Effector memory CD8-positive, alpha-beta T cell (primary cell): ENCODE data around the gene FGF21.

Experiments used
- ATAC-seq: fragments of 150-1000 bp; cut with Tn5 transposase; replicated peaks from 2 replicates; pipeline ENCODE4 v1.10.0; 2021; ENCODE audit warnings: mild to moderate bottlenecking, moderate library complexity
- DNase-seq, 3 experiments: peaks; one replicate each; pipeline ENCODE4 v3.0.0; 2021
- H3K27ac Mint-ChIP-seq, 2 donors: one replicate each; pipeline ENCODE4 v1.8.0; 2022; ENCODE audit warnings: mild to moderate bottlenecking in 2 of 2, mixed read lengths in 2 of 2, moderate library complexity in 2 of 2
- H3K27me3 Mint-ChIP-seq, 2 donors: one replicate each; pipeline ENCODE4 v1.8.0; 2022; ENCODE audit warnings: mixed read lengths in 2 of 2
- H3K36me3 Mint-ChIP-seq: one replicate; pipeline ENCODE4 v1.8.0; 2022; ENCODE audit warnings: mild to moderate bottlenecking, moderate library complexity, mixed read lengths; ENCODE audit not compliant: insufficient read depth
- H3K4me1 Mint-ChIP-seq, 2 donors: one replicate each; pipeline ENCODE4 v1.8.0; 2022; ENCODE audit warnings: low read depth in 2 of 2, mixed read lengths in 2 of 2
- H3K4me3 Mint-ChIP-seq, 2 donors: one replicate each; pipeline ENCODE4 v1.8.0; 2022; ENCODE audit warnings: mild to moderate bottlenecking in 2 of 2, mixed read lengths in 2 of 2, moderate library complexity in 2 of 2
- H3K9me3 Mint-ChIP-seq, 2 donors: one replicate each; pipeline ENCODE4 v1.8.0; 2022; ENCODE audit warnings: mixed read lengths in 2 of 2

Gene FGF21

GRCh38 chr19:48738557-48739403 is 16.5 kb upstream of the FGF21 start:
- DNase-seq = peak; percentile 73 to 81 (median 80)
- Mint-ChIP-seq H3K9me3 (no peaks in the 10 kb centered on the region), H3K36me3 (no peaks in the 10 kb centered on the region), H3K27me3 (peaks cover 0 to 7% of the 10 kb centered on the region in 2 donors), H3K27ac (peak overlapping the region in 1 of 2 donors; percentile 22), H3K4me1 (peaks cover 8 to 12% of the 10 kb centered on the region in 2 donors), H3K4me3 (peak overlapping the region; percentile 68 to 69)
- peak; percentile 91 for ATAC-seq

DNA sequence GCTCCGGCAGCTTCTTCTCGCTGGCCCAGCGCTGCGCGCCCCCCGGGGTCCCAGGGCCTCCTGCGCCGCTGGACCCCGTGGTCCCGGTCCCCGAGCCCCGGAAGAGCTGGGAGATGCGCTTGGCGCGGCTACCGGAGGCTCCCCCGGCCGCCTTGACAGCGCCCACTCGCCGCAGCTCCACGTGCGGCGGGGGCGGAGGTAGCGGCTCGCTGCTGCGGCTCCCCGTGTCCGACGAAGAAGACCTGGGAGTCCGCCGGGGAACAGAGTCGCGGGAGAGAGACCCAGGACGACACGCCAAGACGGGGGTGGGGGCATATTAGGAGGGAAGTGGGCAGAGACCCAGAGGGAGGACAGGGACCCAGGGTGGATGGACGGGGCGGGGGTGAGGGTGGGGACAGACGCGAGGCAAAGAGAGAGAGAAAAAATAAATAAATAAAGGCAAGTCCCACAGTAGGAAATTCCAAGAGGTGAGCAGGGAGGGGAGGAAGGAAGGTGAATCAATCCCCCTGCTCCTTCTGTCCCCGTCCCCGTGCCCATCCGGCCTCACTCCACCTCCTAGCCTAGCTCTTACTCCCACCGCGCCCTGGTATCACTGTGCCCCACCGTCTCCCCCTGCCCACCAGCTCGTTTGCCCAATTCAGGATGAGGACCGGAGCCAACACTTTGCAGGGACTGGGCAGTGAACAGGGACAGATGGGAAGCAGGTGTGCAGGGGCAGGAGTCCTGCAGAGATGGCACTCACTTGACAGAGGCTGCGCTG is 15.7 kb upstream of the FGF21 start:
- Mint-ChIP-seq H3K4me3 (peak overlapping the region; percentile 50 to 52), H3K27me3 (peaks cover 0 to 13% of the 10 kb centered on the region in 2 donors), H3K36me3 (no peaks in the 10 kb centered on the region), H3K27ac (no peak overlapping the region), H3K9me3 (no peaks in the 10 kb centered on the region), H3K4me1 (peaks cover 8 to 12% of the 10 kb centered on the region in 2 donors)
- peak; percentile 13 for ATAC-seq
- DNase-seq = no peak

DNA sequence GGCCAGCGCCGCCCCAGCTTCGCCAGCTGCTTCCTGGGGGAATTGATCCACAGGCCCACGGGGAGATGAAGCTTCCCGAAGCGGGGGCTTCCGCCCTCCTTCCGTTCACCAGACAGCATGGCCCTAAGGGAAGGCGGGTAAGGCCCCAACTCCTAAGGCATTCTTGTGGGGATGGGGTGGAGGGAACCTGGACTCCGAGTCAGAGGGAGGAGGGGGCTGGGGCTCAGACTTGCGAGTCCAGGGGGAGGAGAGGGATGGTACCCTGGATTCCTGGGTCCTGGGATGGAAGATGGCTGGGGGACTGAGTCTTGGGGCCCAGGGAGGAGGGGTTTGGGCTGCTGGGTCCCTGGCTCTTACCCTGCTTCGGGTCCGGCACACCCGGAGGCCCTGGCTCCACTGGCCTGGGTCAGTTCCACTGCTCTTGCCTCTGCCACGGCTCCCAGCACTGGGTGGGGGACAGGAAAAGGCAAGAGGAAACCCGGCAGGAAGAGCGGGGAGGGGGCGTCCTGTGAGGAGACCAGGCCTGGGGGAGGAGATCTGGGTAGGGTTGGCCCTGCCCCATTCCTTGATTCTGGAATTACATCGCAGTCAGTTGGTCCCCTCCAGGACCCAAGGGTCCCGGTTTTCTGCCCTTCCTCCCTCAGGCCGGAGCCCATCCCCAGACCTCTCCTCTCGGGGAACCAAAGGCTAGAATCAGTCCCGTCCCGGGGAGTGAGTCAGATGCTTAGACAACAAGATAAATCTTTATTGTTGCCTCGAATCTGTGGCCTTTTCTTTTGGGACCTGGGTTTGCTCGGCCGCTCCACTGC is 15.0 kb upstream of the FGF21 start, which contains the start of gene RASIP1:
Gene RASIP1, minus strand, starts transcription at position 447 of the 809 bp plus-strand sequence. Its CDS starts 328 bp downstream, at position 119.
- H3K4me1 Mint-ChIP-seq = peaks cover 8 to 12% of the 10 kb centered on the region in 2 donors
- H3K4me3 Mint-ChIP-seq = peak within 1 kb of the TSS; percentile 50 to 52
- no peaks in the 10 kb centered on the region for H3K9me3 Mint-ChIP-seq
- H3K27me3 Mint-ChIP-seq = peaks cover 0 to 16% of the 10 kb centered on the region in 2 donors
- no peaks in the 10 kb centered on the region for H3K36me3 Mint-ChIP-seq
- H3K27ac Mint-ChIP-seq = no peak within 1 kb of the TSS
- ATAC-seq (no peak), DNase-seq (no peak)

GRCh38 chr19:48741129-48741999 is 14.0 kb upstream of the FGF21 start:
- H3K27ac Mint-ChIP-seq = no peak overlapping the region
- H3K4me3 Mint-ChIP-seq = no peak overlapping the region
- DNase-seq (no peak), ATAC-seq (no peak)
- peaks cover 10 to 26% of the 10 kb centered on the region in 2 donors for H3K27me3 Mint-ChIP-seq
- peaks cover 12 to 14% of the 10 kb centered on the region in 2 donors for H3K4me1 Mint-ChIP-seq
- H3K36me3 Mint-ChIP-seq = no peaks in the 10 kb centered on the region
- H3K9me3 Mint-ChIP-seq = no peaks in the 10 kb centered on the region

DNA sequence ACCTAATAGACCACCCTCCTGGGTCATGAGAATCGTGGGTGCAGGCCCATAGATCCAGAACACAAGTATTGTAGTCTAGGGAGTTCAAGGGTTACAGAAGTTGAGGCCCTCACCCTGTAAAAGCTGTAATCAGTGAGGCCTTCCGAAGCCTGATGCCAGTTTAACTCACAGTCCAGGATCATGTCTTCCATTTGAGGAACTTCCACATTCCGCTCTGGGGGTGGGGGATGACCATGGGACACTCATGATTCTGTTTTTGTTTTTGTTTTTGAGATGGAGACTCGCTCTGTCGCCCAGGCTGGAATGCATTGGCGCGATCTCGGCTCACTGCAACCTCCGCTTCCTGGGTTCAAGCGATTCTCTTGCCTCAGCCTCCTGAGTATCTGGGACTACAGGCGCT is 13.2 kb upstream of the FGF21 start:
- Mint-ChIP-seq H3K27me3 (peaks cover 12 to 33% of the 10 kb centered on the region in 2 donors), H3K9me3 (no peaks in the 10 kb centered on the region), H3K4me3 (no peak overlapping the region), H3K36me3 (peaks cover under 1% of the 10 kb centered on the region), H3K4me1 (peaks cover 12 to 14% of the 10 kb centered on the region in 2 donors), H3K27ac (no peak overlapping the region)
- DNase-seq = no peak
- no peak for ATAC-seq

GRCh38 chr19:48745208-48745995 is 9.9 kb upstream of the FGF21 start:
- H3K36me3 Mint-ChIP-seq = peaks cover 3% of the 10 kb centered on the region
- peak; percentile 82 for ATAC-seq
- no peak overlapping the region for H3K27ac Mint-ChIP-seq
- H3K27me3 Mint-ChIP-seq = peaks cover 13 to 49% of the 10 kb centered on the region in 2 donors
- H3K4me1 Mint-ChIP-seq = peaks cover 7 to 8% of the 10 kb centered on the region in 2 donors
- H3K9me3 Mint-ChIP-seq = no peaks in the 10 kb centered on the region
- peak overlapping the region in 1 of 2 donors; percentile 42 for H3K4me3 Mint-ChIP-seq
- DNase-seq = peak; percentile 44 to 50 (median 47)

DNA sequence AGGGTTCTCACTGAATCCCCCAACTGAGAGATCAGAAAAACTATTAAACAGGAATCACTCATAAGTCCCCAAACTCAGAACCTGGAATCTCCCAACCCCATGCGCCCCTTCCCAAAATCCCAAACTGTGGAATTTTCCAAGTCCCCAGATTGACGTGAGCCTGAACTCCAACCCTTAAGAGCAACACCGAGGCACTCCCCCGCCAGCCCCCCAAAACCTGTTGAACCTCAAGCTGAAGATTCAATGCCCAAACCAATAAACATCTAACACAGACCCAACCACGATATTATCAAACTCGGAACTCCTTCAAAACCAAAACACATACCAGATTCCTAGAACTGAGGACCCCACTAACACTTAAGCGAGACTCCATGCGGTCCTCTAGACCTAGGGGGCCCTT is 9.2 kb upstream of the FGF21 start:
- ATAC-seq = no peak
- H3K36me3 Mint-ChIP-seq = peaks cover 3% of the 10 kb centered on the region
- peaks cover 6% of the 10 kb centered on the region in 2 donors for H3K4me1 Mint-ChIP-seq
- H3K27ac Mint-ChIP-seq = no peak overlapping the region
- peaks cover 20 to 56% of the 10 kb centered on the region in 2 donors for H3K27me3 Mint-ChIP-seq
- DNase-seq = no peak
- no peaks in the 10 kb centered on the region for H3K9me3 Mint-ChIP-seq
- no peak overlapping the region for H3K4me3 Mint-ChIP-seq

DNA sequence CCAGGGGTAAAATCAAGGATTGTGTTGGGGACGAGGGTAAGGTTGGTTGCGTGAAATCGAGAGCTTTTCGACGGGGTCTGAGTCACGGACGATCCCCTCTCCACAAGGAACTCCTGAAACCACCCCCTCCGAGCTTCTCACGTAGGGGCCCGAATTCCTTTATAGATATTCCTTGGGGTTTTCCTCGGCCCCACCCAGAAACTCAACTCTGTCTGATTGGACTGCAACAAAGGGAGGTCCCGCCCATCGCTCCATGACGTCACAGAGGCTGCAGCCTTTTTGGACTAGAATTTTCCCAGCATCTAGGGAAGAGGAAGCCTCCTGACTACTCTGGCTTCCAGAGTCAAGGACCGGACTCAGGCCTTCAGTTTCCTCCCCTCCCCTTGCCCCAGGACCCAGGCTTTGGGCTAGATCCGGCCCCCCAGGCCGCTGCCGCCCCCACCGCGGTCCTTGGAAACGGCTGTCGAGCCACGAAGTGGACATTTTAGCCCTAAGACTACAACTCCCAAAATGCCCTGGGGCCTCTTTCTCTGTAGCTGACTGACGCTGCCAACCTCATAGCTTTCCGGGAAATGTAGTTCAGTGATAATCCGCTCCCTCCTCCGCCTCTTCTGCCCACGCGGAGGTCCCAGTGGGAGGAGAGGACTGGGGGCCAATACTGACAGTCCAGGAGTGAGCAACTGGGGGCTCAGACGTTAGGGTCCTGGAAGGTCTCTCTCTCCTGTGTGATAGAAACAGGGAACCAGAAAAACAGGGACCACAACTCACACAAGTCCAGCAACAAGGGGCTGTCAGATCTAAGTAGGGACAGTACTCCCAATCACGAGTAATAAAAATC is 8.4 kb upstream of the FGF21 start, which contains the start of gene IZUMO1:
Gene IZUMO1, minus strand, starts transcription at position 172 of the 838 bp plus-strand sequence. CDS start 1,050 bp downstream, outside the sequence.
- peaks cover 25 to 64% of the 10 kb centered on the region in 2 donors for H3K27me3 Mint-ChIP-seq
- peak; percentile 34 to 46 (median 38) for DNase-seq

DNA sequence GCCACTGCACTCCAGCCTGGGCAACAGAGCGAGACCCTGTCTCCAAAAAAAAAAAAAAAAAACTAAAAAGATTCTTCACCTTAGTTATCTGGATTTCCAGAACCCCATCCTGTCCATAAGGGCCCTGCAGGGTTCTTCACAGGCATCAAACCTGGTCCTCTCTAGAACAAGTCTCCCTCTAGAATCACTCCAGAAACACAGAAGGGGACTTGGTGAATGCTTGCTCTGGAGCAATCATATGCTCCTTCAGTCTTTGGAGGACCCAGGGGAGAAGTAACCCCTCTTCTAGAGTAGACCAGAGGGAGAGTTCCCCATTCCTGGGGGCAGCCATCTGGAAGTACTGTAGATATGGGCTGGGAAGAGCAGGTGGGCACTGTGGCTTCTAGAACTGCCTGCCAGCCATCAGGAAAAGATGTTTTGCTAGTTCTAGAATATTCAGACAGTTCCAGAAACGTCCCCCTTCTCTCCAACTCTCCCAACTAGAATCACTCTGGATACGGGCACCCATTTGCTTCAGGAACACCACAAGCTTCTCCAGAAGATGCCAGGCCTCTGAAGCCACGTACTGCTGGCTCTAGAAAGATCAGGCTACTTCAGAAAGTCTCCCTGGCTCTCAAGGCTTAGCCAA is 5.6 kb upstream of the FGF21 start:
- Mint-ChIP-seq H3K4me3 (no peak overlapping the region), H3K36me3 (peaks cover 3% of the 10 kb centered on the region), H3K4me1 (peaks cover 10 to 18% of the 10 kb centered on the region in 2 donors), H3K27me3 (peaks cover 42 to 77% of the 10 kb centered on the region in 2 donors), H3K9me3 (no peaks in the 10 kb centered on the region), H3K27ac (no peak overlapping the region)
- DNase-seq (no peak), ATAC-seq (no peak)

More for the DNA sequence above, 8.4 kb upstream of the FGF21 start, which contains the start of gene IZUMO1:
- no peak within 1 kb of the TSS for H3K4me3 Mint-ChIP-seq
- H3K9me3 Mint-ChIP-seq = no peaks in the 10 kb centered on the region
- ATAC-seq = peak; percentile 77
- peaks cover 3% of the 10 kb centered on the region for H3K36me3 Mint-ChIP-seq
- H3K4me1 Mint-ChIP-seq = peaks cover 2 to 6% of the 10 kb centered on the region in 2 donors
- H3K27ac Mint-ChIP-seq = no peak within 1 kb of the TSS

- H3K4me3 Mint-ChIP-seq = no peak overlapping the region
- ATAC-seq (no peak), DNase-seq (no peak)
- H3K4me1 Mint-ChIP-seq = peaks cover 10 to 18% of the 10 kb centered on the region in 2 donors
- H3K9me3 Mint-ChIP-seq = no peaks in the 10 kb centered on the region
- peaks cover 46 to 81% of the 10 kb centered on the region in 2 donors for H3K27me3 Mint-ChIP-seq
- H3K27ac Mint-ChIP-seq = no peak overlapping the region
- peaks cover 3% of the 10 kb centered on the region for H3K36me3 Mint-ChIP-seq
Measured at GRCh38 chr19:48750351-48750750, 5.0 kb upstream of the FGF21 start.
